ENCODE data around the gene NME4. TPM values are rescaled to one million over a fixed set of nuclear protein-coding genes. Genes with fewer than 3 reads are reported as not detected.
A peak's percentile ranks its signal among the peaks of the same experiment; 100 is the strongest.

Gene NME4
- total RNA-seq, 4 donors from 2014 or later: 20.7 to 48.3 (median 25.3) TPM

DNA sequence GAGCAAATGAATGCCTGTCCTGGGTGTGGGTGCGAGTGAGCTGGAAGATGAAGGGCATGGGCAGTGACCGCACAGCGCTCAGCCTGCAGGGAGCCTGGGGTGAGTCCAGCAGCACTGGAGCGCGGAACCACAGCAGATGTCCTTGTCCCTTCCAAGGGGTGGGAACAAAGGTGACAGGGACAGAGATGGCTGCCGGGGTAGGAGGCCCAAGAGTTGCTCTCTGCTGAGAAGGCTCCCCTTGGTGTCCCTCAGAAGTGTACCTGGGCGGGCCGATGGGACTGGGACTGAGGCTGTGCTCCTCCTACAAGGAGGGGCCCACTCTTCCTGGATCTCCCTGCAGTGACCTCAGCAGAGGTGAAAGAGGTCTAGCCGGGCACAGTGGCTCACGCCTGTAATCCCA, 7.6 kb upstream of the NME4 start:
- Histone ChIP-seq H3K4me1 (peaks cover 0 to 16% (median under 1%) of the 10 kb centered on the region in 3 donors), H3K4me3 (no peak overlapping the region), H3K36me3 (no peaks in the 10 kb centered on the region), H3K9me3 (no peaks in the 10 kb centered on the region), H3K27ac (no peak overlapping the region), H3K27me3 (no peaks in the 10 kb centered on the region)
- TF ChIP-seq POLR2A (IDR thresholded peaks at IDR 0.05): no peak
- TF ChIP-seq, protein P1, sequence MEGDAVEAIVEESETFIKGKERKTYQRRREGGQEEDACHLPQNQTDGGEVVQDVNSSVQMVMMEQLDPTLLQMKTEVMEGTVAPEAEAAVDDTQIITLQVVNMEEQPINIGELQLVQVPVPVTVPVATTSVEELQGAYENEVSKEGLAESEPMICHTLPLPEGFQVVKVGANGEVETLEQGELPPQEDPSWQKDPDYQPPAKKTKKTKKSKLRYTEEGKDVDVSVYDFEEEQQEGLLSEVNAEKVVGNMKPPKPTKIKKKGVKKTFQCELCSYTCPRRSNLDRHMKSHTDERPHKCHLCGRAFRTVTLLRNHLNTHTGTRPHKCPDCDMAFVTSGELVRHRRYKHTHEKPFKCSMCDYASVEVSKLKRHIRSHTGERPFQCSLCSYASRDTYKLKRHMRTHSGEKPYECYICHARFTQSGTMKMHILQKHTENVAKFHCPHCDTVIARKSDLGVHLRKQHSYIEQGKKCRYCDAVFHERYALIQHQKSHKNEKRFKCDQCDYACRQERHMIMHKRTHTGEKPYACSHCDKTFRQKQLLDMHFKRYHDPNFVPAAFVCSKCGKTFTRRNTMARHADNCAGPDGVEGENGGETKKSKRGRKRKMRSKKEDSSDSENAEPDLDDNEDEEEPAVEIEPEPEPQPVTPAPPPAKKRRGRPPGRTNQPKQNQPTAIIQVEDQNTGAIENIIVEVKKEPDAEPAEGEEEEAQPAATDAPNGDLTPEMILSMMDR (IDR thresholded peaks at IDR 0.05): no peak
- intact Hi-C loops (cut with DNase I): no loop called here
- no peak for DNase-seq
- no CpG with 5 or more reads among the region's 10 CpGs for WGBS, 2 donors

DNA sequence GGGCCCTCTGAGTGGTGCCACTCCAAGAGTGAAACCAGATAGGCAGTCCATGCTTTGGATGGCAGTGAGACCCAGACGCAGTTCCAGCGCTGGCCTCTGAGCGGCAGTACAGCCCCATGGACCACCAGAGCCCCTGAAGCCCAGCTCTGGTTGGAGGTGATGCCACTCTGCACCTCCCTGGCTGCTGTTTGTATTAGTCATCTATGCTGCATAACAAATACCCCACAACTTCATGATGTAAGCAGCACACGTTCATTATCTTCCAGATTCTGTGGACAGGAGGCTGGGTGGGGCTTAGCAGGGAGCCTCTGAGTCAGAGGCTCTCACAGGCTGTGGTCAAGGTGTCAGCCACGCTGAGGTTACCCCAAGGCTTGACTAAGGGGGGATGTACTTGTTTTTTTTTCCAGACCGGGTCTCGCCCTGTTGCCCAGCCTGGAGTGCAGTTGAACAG, 5.1 kb upstream of the NME4 start:
- Histone ChIP-seq H3K4me3 (no peak overlapping the region), H3K36me3 (no peaks in the 10 kb centered on the region), H3K27me3 (no peaks in the 10 kb centered on the region), H3K9me3 (no peaks in the 10 kb centered on the region), H3K4me1 (peaks cover 0 to 22% (median 0%) of the 10 kb centered on the region in 3 donors), H3K27ac (no peak overlapping the region)
- no peak for DNase-seq
- TF ChIP-seq, protein P1 (IDR thresholded peaks at IDR 0.05): peak in 5 of 6 experiments; percentile 43 to 78 (median 59)
- no peak for TF ChIP-seq POLR2A (IDR thresholded peaks at IDR 0.05)
- WGBS, 2 donors: 60 to 62% methylated on average over 2 to 7 of the region's 7 CpGs
- intact Hi-C loops (cut with DNase I): loop anchor here (10.0 kb wide), 1 partner anchor 103 kb away; no protein-coding TSS in a partner anchor

DNA sequence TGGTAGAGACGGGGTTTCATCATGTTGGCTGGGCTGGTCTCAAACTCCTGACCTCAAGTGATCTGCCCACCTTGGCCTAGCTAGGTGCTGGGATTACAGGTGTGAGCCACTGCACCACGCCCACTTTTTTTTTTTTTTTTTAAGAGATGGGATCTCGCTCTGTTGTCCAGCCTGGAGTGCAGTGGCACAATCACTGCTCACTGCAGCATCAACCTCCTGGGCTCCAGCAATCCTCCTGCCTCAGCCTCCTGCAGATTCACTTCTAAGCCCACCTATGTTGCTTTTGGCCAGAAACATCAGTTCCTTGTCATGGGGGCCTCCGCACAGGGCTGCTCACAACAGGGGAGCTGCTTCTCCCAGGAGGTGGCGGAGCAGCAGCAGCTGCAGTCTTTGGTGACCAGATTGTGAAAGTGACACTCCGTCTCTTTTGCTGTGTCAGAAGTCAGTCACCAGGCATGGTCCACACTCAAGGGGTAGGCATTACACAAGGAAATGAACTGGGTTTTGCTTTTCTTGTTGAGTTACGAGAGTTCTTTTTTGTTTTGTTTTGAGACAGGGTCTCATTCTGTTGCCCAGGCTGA, 4.5 kb upstream of the NME4 start:
- Histone ChIP-seq H3K4me3 (no peak overlapping the region), H3K4me1 (peaks cover 0 to 26% (median 0%) of the 10 kb centered on the region in 3 donors), H3K9me3 (no peaks in the 10 kb centered on the region), H3K36me3 (no peaks in the 10 kb centered on the region), H3K27ac (no peak overlapping the region), H3K27me3 (no peaks in the 10 kb centered on the region)
- 77 to 82% methylated on average over 5 to 6 of the region's 7 CpGs for WGBS, 2 donors
- DNase-seq: no peak
- TF ChIP-seq, protein P1 (IDR thresholded peaks at IDR 0.05): no peak
- no peak for TF ChIP-seq POLR2A (IDR thresholded peaks at IDR 0.05)
- intact Hi-C loops (cut with DNase I): loop anchor here (10.0 kb wide), 1 partner anchor 102 kb away; no protein-coding TSS in a partner anchor

DNA sequence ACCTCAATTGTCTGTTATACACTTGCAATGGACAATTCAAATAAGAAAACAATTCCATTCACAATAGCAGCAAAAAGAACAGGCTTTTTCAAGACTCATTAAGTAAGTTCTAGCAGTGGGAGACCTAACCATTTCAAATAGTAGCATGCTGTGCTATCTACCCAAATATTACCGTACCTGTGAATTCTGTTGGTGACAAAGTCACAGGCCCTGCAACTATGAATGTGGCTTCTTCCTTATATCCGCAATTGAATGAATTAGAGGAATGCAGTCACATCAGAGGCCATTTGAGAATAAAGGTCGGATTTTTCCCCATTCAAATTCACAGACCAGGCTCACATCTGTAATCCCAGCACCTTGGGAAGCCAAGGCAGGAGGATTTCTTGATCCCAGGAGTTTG, 800 bp upstream of the NME4 start:
- no peaks in the 10 kb centered on the region for H3K36me3 ChIP-seq
- H3K27me3 ChIP-seq: no peaks in the 10 kb centered on the region
- intact Hi-C loops (cut with DNase I): loop anchor here (10.0 kb wide), 1 partner anchor 99 kb away; no protein-coding TSS in a partner anchor
- no peak for DNase-seq
- peak overlapping the region in 3 of 4 donors; percentile 52 to 89 (median 71) for H3K4me3 ChIP-seq
- H3K9me3 ChIP-seq: no peaks in the 10 kb centered on the region
- H3K4me1 ChIP-seq: peaks cover 7 to 45% (median 7%) of the 10 kb centered on the region in 3 donors
- TF ChIP-seq, protein P1 (IDR thresholded peaks at IDR 0.05): no peak
- TF ChIP-seq POLR2A (IDR thresholded peaks at IDR 0.05): no peak
- H3K27ac ChIP-seq: peak overlapping the region; percentile 19 to 88 (median 78)
- 35 to 47% methylated on average over 3 of the region's 3 CpGs for WGBS, 2 donors

DNA sequence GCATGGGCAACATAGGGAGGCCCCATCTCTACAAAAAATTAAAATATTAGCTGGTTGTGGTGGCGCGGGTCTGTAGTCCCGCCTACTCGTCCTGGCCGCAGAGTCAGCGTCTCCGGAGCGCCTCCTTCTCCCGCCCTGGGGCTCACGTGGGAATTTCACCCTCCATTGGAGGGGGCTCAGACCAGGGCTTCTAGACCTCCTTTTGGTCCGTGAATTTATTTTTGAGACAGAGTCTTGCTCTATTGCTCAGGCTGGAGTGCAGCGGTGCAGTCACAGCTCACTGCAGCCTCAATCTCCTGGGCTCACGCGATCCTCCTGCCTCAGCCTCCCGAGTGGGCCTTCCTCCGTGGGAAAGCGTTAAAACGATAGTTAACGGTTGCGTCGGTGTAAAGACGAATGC, 394 bp upstream of the NME4 start:
- DNase-seq: no peak
- Histone ChIP-seq H3K36me3 (no peaks in the 10 kb centered on the region), H3K27me3 (no peaks in the 10 kb centered on the region), H3K27ac (peak overlapping the region; percentile 19 to 88 (median 78)), H3K4me1 (peaks cover 7 to 46% (median 7%) of the 10 kb centered on the region in 3 donors), H3K4me3 (peak overlapping the region; percentile 52 to 89 (median 68)), H3K9me3 (no peaks in the 10 kb centered on the region)
- 1 to 2% methylated on average over 15 to 17 of the region's 22 CpGs for WGBS, 2 donors
- TF ChIP-seq POLR2A (IDR thresholded peaks at IDR 0.05): no peak
- TF ChIP-seq, protein P1 (IDR thresholded peaks at IDR 0.05): no peak
- intact Hi-C loops (cut with DNase I): loop anchor here (10.0 kb wide), 1 partner anchor 98 kb away; no protein-coding TSS in a partner anchor

All from esophagus squamous epithelium (tissue), 5 donors.